Measurements from ENCODE around the gene C1RL. TPM values are rescaled to one million over a fixed set of nuclear protein-coding genes. Genes with fewer than 3 reads are reported as not detected.

C1RL gene
- total RNA-seq, 4 donors from 2014 or later, result 15.4 to 121 (median 37.4) TPM

GRCh38 chr12:7090222-7090998 is 18.6 kb downstream of the C1RL start:
- H3K9me3 ChIP-seq, result no peaks in the 10 kb centered on the region
- no peaks in the 10 kb centered on the region for H3K4me1 ChIP-seq
- DNase-seq, result no peak
- peak overlapping the region in 1 of 2 donors; percentile 48 for H3K4me3 ChIP-seq
- no peaks in the 10 kb centered on the region for H3K27me3 ChIP-seq
- H3K27ac ChIP-seq, result peak overlapping the region; percentile 75 to 87
- intact Hi-C loops (cut with DNase I; ENCODE audit: low total_unique reads), result no loop called here
- no peaks in the 10 kb centered on the region for H3K36me3 ChIP-seq
- TF ChIP-seq POLR2A (IDR thresholded peaks at IDR 0.05), result no peak
- no peak for TF ChIP-seq CTCF (IDR thresholded peaks at IDR 0.05)

DNA sequence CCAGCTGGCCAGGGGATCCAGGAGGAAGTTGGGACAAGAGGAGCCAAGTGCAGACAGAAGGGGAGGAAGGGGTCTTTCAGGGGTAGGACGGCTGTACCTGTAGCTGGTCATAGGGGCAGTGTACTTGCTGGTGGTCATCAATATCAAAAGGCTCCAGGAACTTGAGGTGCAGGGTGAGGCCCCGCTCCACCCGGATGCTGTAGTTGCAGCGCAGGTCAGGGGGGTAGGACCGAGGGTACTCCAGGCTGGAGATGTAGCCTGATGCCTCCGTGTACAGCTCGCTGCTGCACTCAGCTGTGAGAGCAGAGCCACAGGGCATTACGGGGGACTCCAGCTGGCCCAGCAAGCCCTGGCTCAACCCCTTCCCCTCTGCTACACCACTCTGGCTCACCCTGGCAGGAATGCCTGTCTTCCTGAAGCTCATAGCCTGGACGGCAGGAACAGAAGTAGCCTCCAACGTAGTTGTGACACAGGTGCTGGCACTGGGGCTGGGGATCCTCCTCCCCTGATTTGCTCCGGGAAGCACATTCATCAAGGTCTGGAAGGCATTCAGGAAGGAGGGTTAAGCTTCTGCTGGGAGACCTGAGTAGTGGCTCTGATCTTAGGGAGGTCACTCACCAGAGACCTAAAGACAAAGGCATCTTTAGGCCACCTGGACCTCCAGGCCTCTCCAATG is 19.7 kb downstream of the C1RL start:
- Histone ChIP-seq H3K9me3 (no peaks in the 10 kb centered on the region), H3K27me3 (no peaks in the 10 kb centered on the region), H3K27ac (peak overlapping the region; percentile 75 to 87), H3K4me1 (no peaks in the 10 kb centered on the region), H3K36me3 (no peaks in the 10 kb centered on the region), H3K4me3 (no peak overlapping the region)
- no peak for DNase-seq
- intact Hi-C loops (cut with DNase I; ENCODE audit: low total_unique reads), result no loop called here
- no peak for TF ChIP-seq CTCF (IDR thresholded peaks at IDR 0.05)
- TF ChIP-seq POLR2A (IDR thresholded peaks at IDR 0.05), result no peak

DNA sequence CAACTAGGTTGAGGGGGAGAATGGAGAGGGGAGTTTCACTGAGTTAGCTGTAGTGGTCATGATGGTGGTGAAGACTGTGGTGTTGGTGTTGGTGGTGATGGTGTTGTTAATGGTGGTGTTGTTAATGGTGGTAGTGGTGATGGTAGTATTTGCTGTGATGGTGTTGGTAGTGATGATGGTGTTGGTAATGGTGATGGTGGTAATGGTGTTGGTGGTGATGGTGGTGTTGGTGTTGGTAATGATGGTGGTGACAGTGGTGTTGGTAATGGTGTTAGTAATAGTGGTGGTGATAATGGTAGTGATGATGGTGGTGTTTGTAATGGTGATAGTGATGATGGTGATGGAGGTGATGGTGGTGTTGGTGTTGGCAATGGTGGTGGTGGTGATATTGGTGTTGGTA is 25.9 kb downstream of the C1RL start:
- no peaks in the 10 kb centered on the region for H3K36me3 ChIP-seq
- no peak overlapping the region for H3K27ac ChIP-seq

DNA sequence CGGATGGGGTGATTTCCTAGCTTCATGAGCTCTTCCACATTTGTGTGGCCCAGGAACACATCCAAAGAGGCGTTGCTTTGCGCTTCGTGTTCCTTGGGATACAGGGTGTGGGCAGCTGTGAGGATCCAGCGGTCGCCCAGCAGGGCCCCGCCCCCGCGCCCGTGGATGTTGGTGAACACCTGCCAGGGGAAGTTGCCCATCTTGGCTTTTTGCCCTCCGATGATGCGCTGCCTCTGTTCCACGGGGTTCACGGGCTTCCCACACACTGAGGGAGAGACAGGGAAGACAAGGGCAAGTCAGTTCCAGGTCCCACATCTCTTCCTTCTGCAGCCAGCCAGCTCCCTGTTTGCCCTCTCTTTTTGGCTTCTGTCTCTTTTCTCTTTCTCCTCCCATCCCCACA is 28.0 kb downstream of the C1RL start:
- intact Hi-C loops (cut with DNase I; ENCODE audit: low total_unique reads), result no loop called here
- H3K4me1 ChIP-seq, result no peaks in the 10 kb centered on the region
- H3K27ac ChIP-seq, result peak overlapping the region; percentile 45 to 85
- no peaks in the 10 kb centered on the region for H3K27me3 ChIP-seq
- H3K36me3 ChIP-seq, result no peaks in the 10 kb centered on the region
- no peak for TF ChIP-seq CTCF (IDR thresholded peaks at IDR 0.05)
- no peak for TF ChIP-seq POLR2A (IDR thresholded peaks at IDR 0.05)
- H3K9me3 ChIP-seq, result no peaks in the 10 kb centered on the region
- no peak overlapping the region for H3K4me3 ChIP-seq
- no peak for DNase-seq

More for the DNA sequence above, 25.9 kb downstream of the C1RL start:
- intact Hi-C loops (cut with DNase I; ENCODE audit: low total_unique reads), result no loop called here
- TF ChIP-seq CTCF (IDR thresholded peaks at IDR 0.05), result no peak
- TF ChIP-seq POLR2A (IDR thresholded peaks at IDR 0.05), result no peak
- DNase-seq, result no peak
- no peaks in the 10 kb centered on the region for H3K4me1 ChIP-seq
- no peak overlapping the region for H3K4me3 ChIP-seq
- H3K27me3 ChIP-seq, result no peaks in the 10 kb centered on the region
- H3K9me3 ChIP-seq, result no peaks in the 10 kb centered on the region

DNA sequence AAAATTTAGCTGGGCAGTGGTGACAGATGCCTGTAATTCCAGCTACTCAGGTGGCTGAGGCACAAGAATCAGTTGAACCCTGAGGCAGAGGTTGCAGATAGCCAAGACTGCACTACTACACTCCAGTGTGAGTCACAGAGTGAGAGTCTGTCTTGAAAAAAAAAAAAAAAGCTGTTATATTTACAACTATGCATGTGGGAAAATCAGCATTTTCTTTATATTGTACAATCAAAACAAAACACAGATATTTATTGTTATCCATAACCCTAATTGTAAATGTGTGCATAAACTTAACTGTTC is 29.2 kb downstream of the C1RL start:
- DNase-seq, result no peak
- no peak for TF ChIP-seq POLR2A (IDR thresholded peaks at IDR 0.05)
- Histone ChIP-seq H3K9me3 (no peaks in the 10 kb centered on the region), H3K4me1 (no peaks in the 10 kb centered on the region), H3K27ac (peak overlapping the region; percentile 80 to 85), H3K36me3 (no peaks in the 10 kb centered on the region), H3K4me3 (no peak overlapping the region), H3K27me3 (no peaks in the 10 kb centered on the region)
- intact Hi-C loops (cut with DNase I; ENCODE audit: low total_unique reads), result no loop called here

Data from uterus (tissue), 4 donors.